ENCODE measurements around the gene ARHGAP6.

GRCh38 chrX:11269006-11269405 is 396.7 kb downstream of the ARHGAP6 start:
- TF ChIP-seq MAZ (IDR thresholded peaks at IDR 0.05; ENCODE audit: borderline replicate concordance, low read depth, low read length) (no peak), MAZ (CRISPR knock-in tag; IDR thresholded peaks at IDR 0.05; ENCODE audit: low read depth) (no peak), ZNF274 (CRISPR knock-in tag; IDR thresholded peaks at IDR 0.05) (no peak), YY1 (IDR thresholded peaks at IDR 0.05; ENCODE audit: insufficient read depth, insufficient replicate concordance, low read depth, low read length) (no peak)

Data from HepG2 (cell line).